LNCaP clone FGC (cell line): ENCODE data around the gene DIPK1B.
"Not testable (repeated sequence)": the region's sequence is repeated elsewhere in the genome, so short reads cannot be mapped to it uniquely, and the experiment has no call there.

Experiments
- DNase-seq: peaks from one replicate; pipeline ENCODE4 v3.0.0-alpha.2; 2011; ENCODE audit warnings: low read depth
- H3K4me3 ChIP-seq: 2 replicates; pipeline ENCODE4 v1.5.1; 2011; ENCODE audit warnings: mild to moderate bottlenecking, low read depth, low read length, control low read depth
- TF ChIP-seq, protein P1 (sequence below): IDR thresholded peaks from 2 replicates; pipeline ENCODE4 v1.5.1; 2012; ENCODE audit warnings: mild to moderate bottlenecking; ENCODE audit not compliant: control insufficient read depth, insufficient read depth; ENCODE audit errors: extremely low read depth

Gene DIPK1B

DNA sequence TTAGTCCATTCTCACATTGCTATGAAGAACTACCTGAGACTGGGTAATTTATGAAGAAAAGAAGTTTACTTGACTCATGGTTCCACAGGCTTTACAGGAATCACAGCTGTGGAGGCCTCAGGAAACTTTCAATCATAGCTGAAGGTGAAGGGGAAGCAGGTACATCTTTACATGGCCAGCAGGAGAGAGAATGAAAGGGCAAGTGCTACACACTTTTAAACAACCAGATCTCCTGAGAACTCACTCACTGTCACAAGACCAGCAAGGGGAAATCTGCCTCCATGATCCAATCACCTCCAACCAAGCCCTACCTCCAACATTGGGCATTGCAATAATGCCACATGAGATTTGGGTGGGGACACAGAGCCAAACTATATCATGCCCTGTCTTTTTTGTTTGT is 39.4 kb downstream of the DIPK1B start:
- H3K4me3 ChIP-seq = no peak overlapping the region
- DNase-seq = no peak
- TF ChIP-seq, protein P1, sequence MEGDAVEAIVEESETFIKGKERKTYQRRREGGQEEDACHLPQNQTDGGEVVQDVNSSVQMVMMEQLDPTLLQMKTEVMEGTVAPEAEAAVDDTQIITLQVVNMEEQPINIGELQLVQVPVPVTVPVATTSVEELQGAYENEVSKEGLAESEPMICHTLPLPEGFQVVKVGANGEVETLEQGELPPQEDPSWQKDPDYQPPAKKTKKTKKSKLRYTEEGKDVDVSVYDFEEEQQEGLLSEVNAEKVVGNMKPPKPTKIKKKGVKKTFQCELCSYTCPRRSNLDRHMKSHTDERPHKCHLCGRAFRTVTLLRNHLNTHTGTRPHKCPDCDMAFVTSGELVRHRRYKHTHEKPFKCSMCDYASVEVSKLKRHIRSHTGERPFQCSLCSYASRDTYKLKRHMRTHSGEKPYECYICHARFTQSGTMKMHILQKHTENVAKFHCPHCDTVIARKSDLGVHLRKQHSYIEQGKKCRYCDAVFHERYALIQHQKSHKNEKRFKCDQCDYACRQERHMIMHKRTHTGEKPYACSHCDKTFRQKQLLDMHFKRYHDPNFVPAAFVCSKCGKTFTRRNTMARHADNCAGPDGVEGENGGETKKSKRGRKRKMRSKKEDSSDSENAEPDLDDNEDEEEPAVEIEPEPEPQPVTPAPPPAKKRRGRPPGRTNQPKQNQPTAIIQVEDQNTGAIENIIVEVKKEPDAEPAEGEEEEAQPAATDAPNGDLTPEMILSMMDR = no peak

DNA sequence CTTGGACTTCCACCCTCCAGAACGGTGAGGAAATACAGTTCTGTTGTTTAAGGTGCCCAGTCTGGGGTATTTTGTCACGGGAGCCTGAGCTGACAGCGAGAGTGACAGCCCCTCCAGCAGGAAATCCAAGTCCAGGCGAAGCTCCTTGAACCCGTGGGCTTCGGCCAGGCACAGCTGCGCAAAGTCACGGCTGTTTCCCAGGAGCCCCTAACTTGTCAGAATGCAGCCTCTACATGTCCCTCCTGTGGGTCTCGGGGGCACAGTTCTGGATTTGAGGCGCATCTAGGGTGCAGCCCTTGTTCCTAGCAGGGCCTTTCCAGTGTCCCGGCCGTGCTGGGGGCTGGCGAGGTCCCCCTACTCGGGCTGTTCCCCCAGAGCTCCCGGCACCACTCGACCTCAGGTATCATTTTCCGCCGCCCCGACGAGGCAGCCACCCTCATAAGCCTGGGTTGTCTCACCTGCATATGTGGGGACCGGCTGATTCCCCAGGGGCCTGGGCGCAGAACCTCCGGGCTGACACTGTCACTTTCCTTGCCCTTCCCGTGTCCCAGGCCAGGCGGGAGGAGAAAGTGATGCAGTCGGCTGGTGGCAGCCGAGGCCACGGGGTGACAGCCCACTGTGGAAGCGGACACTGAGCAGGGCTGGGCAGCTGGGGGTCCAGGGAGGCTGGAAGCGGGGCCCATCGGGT is 41.1 kb downstream of the DIPK1B start:
- no peak overlapping the region for H3K4me3 ChIP-seq
- no peak for DNase-seq
- TF ChIP-seq, protein P1 = no peak

DNA sequence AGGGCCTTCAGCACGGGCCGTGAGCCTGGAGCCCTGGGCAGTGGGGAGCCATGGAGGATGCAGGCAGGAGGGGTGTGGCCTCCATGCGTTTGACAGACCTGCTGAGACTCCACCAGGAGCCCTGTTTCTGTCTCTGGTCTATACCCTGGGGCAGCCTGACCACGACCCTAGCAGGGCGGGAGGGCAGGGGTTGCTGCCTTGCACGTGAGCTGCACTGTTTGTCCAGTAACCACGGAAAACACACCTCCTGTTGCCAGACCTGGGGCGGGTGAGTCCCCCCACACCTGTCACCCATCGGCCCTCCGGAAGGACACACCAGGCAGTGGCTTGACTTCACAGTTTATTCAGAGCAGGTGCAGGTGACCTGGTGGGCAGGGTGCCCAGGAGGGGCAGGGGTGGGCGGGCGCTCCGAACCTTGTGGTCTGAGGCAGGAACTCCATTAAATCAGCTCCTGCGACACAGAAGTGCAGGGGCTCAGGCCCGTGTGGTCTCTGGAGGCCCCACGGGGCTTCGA is 41.7 kb downstream of the DIPK1B start:
- no peak overlapping the region for H3K4me3 ChIP-seq
- TF ChIP-seq, protein P1 = no peak
- no peak for DNase-seq

DNA sequence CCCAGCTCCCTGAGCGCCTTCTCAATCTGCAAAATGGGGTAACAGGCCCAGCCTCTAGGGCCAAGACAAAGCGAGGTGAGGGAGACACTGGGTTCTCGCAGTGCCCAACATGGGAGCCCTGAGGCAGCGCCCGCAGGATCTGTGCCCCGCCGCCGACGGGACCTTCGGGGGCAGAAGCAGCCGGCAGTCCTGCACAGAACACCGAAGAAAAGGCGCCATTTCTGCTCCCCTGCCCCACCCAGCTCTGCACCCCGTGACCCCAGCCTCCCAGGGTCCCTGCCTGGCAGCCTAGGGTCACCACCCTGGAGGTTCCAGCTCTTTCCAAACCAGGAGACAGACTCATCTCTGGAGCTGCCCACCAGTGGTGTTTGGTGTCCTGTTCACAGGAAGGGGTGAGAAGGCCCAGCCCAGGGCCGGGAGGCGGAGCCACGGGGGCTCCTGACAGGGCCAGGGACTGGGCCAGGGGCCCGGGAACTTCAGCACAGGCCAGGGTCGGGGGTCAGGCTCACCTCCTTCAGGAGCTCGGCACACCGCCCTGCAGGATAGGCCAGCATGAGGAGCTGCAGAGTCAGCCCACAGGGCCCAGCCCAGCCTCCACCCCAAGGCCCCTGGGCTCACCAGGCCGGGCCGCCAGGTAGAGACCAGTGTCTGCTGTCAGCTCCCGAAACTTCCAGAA is 42.4 kb downstream of the DIPK1B start:
- TF ChIP-seq, protein P1 = no peak
- no peak overlapping the region for H3K4me3 ChIP-seq
- DNase-seq = no peak

DNA sequence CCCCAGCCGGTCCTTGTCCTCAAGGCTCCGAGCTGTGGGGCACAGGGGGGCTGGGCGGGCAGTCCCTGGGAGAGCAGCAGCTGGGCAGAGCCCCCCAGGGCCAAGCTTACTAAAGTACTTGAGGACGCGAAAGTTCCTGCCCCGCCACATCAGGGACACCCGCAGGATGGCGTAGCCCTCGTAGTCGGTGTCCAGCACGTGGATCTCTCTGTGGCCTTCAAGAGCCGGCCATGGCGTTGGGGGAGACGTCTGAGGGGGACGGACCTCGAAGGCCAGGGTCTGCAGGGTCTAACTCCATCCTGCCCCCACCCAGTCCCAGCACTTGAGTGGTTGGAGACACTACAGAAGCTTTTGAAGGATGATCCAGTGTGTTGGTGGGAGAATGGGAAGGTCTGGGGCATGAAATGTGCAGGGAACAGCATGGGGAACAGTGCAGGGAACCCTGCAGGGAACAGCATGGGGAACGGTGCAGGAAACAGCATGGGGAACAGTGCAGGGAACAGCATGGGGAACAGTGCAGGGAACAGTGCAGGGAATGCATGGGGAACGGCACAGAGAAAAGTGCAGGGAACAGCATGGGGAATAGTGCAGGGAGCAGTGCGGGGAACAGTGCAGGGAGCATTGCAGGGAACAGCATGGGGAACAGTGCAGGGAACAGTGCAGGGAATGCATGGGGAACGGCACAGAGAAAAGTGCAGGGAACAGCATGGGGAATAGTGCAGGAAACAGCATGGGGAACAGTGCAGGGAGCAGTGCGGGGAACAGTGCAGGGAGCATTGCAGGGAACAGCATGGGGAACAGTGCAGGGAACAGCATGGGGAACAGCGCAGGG is 43.1 kb downstream of the DIPK1B start:
- H3K4me3 ChIP-seq, DNase-seq: not testable (repeated sequence)

DNA sequence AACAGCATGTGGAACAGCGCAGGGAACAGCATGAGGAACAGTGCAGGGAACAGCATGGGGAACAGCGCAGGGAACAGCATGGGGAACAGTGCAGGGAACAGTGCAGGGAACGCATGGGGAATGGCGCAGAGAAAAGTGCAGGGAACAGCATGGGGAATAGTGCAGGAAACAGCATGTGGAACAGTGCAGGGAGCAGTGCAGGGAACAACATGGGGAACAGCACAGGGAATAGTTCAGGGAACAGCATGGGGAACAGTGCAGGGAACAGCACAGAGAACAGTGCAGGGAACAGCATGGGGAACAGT is 43.7 kb downstream of the DIPK1B start:
- no peak for DNase-seq
- H3K4me3 ChIP-seq = no peak overlapping the region
- TF ChIP-seq, protein P1 = no peak

DNA sequence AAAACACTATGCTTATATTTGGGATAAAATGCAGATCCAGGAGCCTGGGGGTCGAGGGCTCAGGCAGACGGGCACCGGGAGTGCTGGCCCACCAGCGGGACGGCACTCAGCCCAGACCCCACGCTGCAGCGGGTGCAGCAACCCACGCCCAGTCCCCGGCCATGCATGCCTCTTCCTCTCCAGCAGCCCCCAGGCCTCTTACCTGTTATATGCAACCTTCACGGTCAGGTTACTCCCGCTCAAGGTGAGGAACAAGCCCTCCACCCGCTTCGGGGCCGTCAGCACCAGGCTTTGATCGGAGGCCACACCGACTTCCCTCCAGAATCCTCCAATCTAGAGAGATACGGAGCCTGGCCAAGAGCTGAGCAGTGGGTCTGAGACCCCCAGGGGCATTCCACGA is 44.5 kb downstream of the DIPK1B start:
- TF ChIP-seq, protein P1 = no peak
- no peak overlapping the region for H3K4me3 ChIP-seq
- DNase-seq = no peak
